ENCODE data around the gene ANKRD6.

The ANKRD6 gene

DNA sequence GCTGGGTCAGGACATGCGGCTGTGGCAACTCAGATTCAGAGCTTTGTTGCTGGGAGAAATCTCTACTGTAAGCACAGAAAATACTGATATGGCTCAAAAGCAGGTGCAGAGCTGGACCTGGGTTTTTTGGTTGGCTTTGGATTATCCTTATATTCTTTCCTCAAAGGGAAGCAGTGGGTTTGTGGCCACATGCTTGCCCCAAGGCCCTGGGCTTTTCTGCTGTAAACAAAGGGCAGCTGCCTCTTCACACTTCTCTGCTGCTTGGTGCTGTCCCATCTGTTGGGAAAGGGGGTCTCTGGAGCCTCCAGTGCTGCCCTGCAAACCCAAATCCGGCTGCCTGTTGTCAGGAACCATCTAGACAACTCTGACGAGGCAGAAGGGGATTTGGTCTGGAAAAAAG lies 52.4 kb downstream of the ANKRD6 start:
- H3K4me3 ChIP-seq (ENCODE audit: low read depth, low read length) = no peak overlapping the region
- TF ChIP-seq, protein P1, sequence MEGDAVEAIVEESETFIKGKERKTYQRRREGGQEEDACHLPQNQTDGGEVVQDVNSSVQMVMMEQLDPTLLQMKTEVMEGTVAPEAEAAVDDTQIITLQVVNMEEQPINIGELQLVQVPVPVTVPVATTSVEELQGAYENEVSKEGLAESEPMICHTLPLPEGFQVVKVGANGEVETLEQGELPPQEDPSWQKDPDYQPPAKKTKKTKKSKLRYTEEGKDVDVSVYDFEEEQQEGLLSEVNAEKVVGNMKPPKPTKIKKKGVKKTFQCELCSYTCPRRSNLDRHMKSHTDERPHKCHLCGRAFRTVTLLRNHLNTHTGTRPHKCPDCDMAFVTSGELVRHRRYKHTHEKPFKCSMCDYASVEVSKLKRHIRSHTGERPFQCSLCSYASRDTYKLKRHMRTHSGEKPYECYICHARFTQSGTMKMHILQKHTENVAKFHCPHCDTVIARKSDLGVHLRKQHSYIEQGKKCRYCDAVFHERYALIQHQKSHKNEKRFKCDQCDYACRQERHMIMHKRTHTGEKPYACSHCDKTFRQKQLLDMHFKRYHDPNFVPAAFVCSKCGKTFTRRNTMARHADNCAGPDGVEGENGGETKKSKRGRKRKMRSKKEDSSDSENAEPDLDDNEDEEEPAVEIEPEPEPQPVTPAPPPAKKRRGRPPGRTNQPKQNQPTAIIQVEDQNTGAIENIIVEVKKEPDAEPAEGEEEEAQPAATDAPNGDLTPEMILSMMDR (IDR thresholded peaks at IDR 0.05; ENCODE audit: low read depth, low read length, missing control alignments) = no peak
- DNase-seq (ENCODE audit: low read depth) = no peak
- in situ Hi-C loops (cut with HindIII; ENCODE audit: low sequenced_read_pairs) = no loop called here

DNA sequence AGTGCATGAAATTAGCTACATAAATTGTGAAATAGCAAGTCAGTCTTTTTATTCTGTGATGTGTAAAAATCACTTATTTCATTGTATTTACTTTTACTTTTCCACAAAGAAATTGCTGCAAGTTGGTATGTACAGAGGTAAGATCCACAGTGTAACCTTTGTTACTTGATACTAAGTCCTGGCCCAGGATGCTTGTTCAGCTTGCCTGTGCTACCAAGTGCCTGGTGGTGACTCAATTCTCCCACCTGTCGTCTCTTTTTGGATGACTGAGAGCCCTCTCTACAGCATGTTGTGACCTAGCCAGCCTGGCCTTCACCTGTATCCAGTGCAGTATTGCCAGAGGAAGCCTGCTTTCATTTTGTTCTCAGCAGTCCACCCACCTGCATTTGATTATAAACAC lies 54.9 kb downstream of the ANKRD6 start:
- in situ Hi-C loops (cut with HindIII; ENCODE audit: low sequenced_read_pairs) = no loop called here
- no peak for DNase-seq (ENCODE audit: low read depth)
- H3K4me3 ChIP-seq (ENCODE audit: low read depth, low read length) = no peak overlapping the region
- TF ChIP-seq, protein P1 (IDR thresholded peaks at IDR 0.05; ENCODE audit: low read depth, low read length, missing control alignments) = no peak

DNA sequence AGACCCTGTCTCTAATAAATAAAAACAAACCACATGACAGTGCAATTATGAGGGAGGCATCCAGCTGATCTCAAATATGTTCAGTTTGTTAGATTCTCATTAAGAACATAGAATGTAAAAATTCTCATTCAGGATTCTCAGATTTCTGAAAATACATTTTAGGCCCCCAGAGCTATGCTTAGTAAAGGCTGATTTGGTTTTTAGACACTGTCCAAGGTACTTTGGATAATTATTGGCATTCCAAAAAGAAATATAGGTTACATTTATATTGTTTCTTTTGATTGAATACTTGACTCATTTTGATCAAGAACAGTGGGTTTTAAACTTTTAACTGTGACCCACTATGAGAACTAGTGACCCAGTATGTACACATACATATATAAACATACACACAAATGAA lies 55.5 kb downstream of the ANKRD6 start:
- TF ChIP-seq, protein P1 (IDR thresholded peaks at IDR 0.05; ENCODE audit: low read depth, low read length, missing control alignments) = no peak
- in situ Hi-C loops (cut with HindIII; ENCODE audit: low sequenced_read_pairs) = no loop called here
- DNase-seq (ENCODE audit: low read depth) = no peak
- H3K4me3 ChIP-seq (ENCODE audit: low read depth, low read length) = no peak overlapping the region

DNA sequence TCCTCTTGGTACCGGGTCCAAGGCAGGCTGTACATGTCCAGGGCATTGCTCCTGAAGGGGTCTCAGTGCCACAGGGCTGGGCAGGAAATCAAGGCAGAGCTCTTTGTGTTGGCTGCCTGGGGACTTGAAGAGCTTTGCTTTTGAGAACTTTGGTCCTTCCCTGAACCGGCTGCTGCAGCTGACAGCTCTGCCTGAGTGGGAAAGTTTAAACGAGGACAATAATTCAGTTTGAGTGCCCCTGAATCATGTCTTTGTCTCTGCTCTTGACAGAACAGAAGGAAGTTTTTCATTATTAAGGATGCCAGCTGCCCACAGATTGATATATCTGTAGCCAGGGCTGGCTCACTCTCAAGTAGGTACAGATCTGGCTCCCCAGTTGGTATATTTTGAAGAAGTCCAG lies 56.1 kb downstream of the ANKRD6 start:
- no peak for DNase-seq (ENCODE audit: low read depth)
- H3K4me3 ChIP-seq (ENCODE audit: low read depth, low read length) = no peak overlapping the region
- in situ Hi-C loops (cut with HindIII; ENCODE audit: low sequenced_read_pairs) = no loop called here
- TF ChIP-seq, protein P1 (IDR thresholded peaks at IDR 0.05; ENCODE audit: low read depth, low read length, missing control alignments) = no peak

DNA sequence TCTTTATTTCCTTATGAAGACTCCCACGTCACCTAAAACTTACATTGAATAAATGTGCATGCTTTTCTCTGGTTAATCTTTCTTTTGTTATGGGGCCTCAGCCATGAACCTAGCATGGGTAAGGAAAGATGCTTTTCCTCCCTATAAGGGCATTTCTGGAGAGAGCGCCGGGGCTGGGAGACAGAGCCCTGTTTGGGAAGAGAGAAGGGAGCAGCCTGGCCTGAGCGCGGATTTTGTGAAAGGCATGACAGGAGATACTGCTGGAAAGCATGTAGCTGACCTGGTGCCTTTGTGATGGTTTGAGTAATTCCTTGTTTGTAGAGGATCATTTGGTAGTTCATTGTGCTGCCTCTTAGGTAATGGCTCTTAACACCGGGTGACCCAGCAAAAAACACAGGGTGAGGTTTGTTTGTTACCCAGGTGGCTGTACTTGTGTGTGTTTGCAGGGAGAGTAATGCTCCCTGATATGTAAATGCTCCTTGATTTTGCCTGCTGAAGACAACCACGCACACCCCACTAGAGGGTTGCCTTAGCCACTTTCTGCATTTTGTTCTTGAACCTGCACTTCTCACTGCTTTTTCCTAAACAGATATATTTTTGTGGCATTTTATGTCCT lies 59.2 kb downstream of the ANKRD6 start:
- TF ChIP-seq, protein P1 (IDR thresholded peaks at IDR 0.05; ENCODE audit: low read depth, low read length, missing control alignments) = no peak
- in situ Hi-C loops (cut with HindIII; ENCODE audit: low sequenced_read_pairs) = no loop called here
- no peak for DNase-seq (ENCODE audit: low read depth)
- H3K4me3 ChIP-seq (ENCODE audit: low read depth, low read length) = no peak overlapping the region

DNA sequence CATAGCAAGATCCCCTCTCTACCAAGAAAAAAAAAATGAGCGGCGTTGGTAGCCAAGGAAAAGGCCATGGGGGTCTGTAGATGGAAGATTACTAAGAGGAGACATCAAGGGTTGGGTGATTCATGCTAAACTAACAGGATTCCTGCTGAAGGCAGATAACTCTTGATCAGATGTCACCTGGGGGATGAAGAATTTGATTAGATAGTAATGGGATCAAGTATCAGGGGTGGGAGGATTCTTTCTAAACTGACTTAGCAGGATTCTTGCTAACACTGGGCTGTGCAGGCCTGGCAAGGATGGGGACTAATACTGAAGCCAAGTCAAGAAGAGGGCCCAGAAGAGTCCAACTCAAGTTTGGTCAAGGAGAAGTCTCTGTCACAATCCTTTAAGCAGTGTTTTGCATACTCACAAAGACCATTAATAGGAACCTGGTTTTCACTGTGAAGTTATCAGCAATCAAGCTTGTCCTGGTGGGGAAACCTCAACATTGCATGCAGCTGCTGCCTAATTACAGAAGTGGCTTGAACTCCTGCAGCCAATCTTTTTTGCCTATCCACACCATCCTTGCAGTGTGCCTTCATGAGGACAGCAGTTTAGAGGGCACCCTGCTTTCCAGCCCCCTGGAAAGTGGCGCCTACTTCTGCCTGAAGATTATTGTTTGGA lies 61.3 kb downstream of the ANKRD6 start:
- H3K4me3 ChIP-seq (ENCODE audit: low read depth, low read length) = no peak overlapping the region
- in situ Hi-C loops (cut with HindIII; ENCODE audit: low sequenced_read_pairs) = no loop called here
- TF ChIP-seq, protein P1 (IDR thresholded peaks at IDR 0.05; ENCODE audit: low read depth, low read length, missing control alignments) = peak; percentile 14
- no peak for DNase-seq (ENCODE audit: low read depth)
